ENCODE measurements around the gene CAPZB.
"Not testable (repeated sequence)": the region's sequence is repeated elsewhere in the genome, so short reads cannot be mapped to it uniquely, and the experiment has no call there.

Gene CAPZB

DNA sequence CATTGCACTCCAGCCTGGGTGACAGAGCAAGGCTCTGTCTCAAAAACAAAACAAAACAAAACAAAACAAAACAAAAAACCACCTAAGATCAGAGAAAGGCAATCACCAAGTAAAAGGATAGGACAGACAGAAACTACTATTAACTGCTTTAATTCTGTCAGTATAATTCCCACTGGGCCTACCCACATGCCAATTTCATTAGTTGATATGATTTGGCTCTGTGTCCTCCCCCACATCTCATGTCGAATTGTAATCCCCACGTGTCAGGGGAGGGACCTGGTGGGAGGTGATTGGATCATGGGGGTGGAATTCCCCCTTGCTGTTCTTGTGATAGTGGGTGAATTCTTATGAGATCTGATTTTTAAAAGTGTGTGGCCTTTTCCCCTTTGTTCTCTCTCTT is 27.2 kb upstream of the CAPZB start:
- TF ChIP-seq CTCF (IDR thresholded peaks at IDR 0.05; ENCODE audit: low read depth, low read length, missing control alignments) = no peak
- no peak overlapping the region for H3K4me3 ChIP-seq (ENCODE audit: low read depth, low read length)
- no peak for DNase-seq (ENCODE audit: low read depth)

- DNase-seq (ENCODE audit: low read depth) = no peak
- no peak for TF ChIP-seq CTCF (IDR thresholded peaks at IDR 0.05; ENCODE audit: low read depth, low read length, missing control alignments)
Observed at GRCh38 chr1:19511116-19511515, 25.8 kb upstream of the CAPZB start.

DNA sequence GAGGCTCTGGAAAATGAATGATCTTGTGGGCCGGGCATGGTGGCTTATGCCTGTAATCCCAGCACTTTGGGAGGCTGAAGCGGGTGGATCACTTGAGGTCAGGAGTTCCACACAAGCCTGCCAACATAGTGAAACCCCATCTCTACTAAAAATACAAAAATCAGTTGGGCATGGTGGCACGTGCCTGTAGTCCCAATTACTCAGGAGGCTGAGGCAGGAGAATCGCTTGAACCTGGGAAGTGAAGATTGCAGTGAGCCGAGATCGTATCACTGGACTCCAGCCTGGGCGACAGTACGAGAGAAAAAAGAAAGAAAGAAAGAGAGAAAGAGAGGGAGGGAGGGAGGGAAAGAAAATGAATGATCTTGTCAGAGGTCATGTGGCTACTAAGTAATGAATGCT is 24.3 kb upstream of the CAPZB start:
- H3K4me3 ChIP-seq (ENCODE audit: low read depth, low read length); DNase-seq (ENCODE audit: low read depth): not testable (repeated sequence)

More at GRCh38 chr1:19511116-19511515, 25.8 kb upstream of the CAPZB start:
- no peak overlapping the region for H3K4me3 ChIP-seq (ENCODE audit: low read depth, low read length)

DNA sequence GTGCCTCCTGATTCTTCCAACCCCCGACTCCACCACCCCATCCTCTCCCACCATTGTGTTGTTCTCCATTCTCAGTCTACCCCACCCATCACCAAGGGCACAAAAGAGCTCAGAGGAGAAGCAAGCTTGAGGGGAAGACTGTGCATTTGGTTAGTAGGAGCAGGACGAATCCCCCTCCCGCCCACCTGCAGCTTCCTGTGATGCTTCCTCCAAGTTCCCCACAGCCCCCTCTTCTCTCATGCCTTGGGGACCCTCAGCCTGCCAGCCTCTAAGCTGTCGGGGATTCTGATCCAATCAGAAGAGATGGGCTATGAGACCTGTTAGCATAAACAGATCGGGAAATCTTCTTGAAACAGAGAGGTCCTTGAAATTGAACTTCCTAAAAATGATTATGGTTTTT is 22.2 kb upstream of the CAPZB start:
- TF ChIP-seq CTCF (IDR thresholded peaks at IDR 0.05; ENCODE audit: low read depth, low read length, missing control alignments) = no peak
- no peak for DNase-seq (ENCODE audit: low read depth)
- H3K4me3 ChIP-seq (ENCODE audit: low read depth, low read length) = no peak overlapping the region

- DNase-seq (ENCODE audit: low read depth) = no peak
- no peak overlapping the region for H3K4me3 ChIP-seq (ENCODE audit: low read depth, low read length)
- TF ChIP-seq CTCF (IDR thresholded peaks at IDR 0.05; ENCODE audit: low read depth, low read length, missing control alignments) = no peak
Observed at GRCh38 chr1:19505693-19506457, 20.5 kb upstream of the CAPZB start.

DNA sequence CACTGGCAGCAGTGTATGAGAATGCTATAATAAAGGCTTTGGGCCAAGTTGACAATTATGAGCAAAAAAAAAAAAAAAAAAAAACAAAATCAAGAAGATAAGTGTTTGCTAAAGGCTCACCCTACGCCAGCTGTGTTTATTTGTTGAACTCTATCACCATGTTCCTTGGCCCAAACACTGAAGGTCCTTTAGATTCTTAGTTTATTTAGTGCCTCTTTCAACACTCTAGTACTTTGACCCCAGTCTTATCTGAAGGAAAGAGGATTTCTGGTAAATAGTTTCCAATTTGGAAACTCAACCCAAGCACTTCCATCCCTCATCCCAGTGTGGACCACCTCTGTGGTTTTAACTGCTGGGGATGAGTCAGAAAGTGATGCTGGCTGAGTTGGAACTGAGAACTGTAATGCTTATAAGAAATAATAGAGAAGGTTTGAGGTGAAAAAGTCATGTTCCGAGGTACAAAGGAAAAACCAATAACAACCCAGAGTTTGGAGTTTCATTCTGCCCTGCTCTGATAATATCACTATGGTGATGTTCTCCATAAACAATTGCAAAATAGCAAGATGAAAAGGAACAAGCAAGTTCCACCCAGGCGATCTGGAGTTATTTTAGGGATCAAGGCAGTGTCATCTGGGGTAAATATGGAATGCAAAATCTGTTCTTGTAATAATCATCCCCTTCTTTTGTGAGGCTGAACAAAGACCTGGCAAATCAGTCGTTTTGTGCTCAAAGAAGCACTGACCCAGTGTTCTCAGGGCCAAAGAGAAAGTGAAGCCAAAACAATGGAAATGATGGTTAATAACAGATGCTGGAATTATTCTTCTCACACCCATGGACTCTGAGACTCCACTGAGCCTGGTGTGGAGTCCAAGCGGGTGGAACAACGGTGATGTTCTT is 19.7 kb upstream of the CAPZB start:
- no peak for TF ChIP-seq CTCF (IDR thresholded peaks at IDR 0.05; ENCODE audit: low read depth, low read length, missing control alignments)
- no peak for DNase-seq (ENCODE audit: low read depth)
- H3K4me3 ChIP-seq (ENCODE audit: low read depth, low read length) = no peak overlapping the region

GRCh38 chr1:19502284-19502683 is 16.9 kb upstream of the CAPZB start:
- not testable (repeated sequence) for H3K4me3 ChIP-seq (ENCODE audit: low read depth, low read length); DNase-seq (ENCODE audit: low read depth)

GRCh38 chr1:19499887-19500286 is 14.5 kb upstream of the CAPZB start:
- not testable (repeated sequence) for H3K4me3 ChIP-seq (ENCODE audit: low read depth, low read length); DNase-seq (ENCODE audit: low read depth)

- not testable (repeated sequence) for DNase-seq (ENCODE audit: low read depth)
Observed at GRCh38 chr1:19497443-19497842, 12.1 kb upstream of the CAPZB start.

More at GRCh38 chr1:19497443-19497842, 12.1 kb upstream of the CAPZB start:
- not testable (repeated sequence) for H3K4me3 ChIP-seq (ENCODE audit: low read depth, low read length)
